GM12878 (cell line): Measurements from ENCODE around the gene ERBB3. TPM values are rescaled to one million over a fixed set of nuclear protein-coding genes. Genes with fewer than 3 reads are reported as not detected.

Source experiments
- ATAC-seq: fragments of 200-7000 bp; cut with Tn5 transposase; 3 replicates; pipeline ENCODE4 v1.9.1; 2020; ENCODE audit warnings: mild to moderate bottlenecking, moderate library complexity
- BruUV-seq: library from RNA; stranded (reverse); fragments of 400-500 nt; replicated peaks from 2 replicates; lab custom pipeline; 2021; lab: Mats Ljungman, UMichigan
- CTCF ChIA-PET: fragments of 300-600 bp; sonication (Branson Sonifier 250); formaldehyde crosslinking; extraction: SDS; loops from one replicate; lab custom pipeline; 2021; ENCODE audit warnings: inconsistent platforms; lab: Yijun Ruan, JAX
- POLR2A ChIA-PET: fragments of 350-600 bp; formaldehyde crosslinking; extraction: SDS; loops from one replicate; lab custom pipeline; 2021; ENCODE audit warnings: inconsistent platforms; lab: Charles Lee
- RAD21 ChIA-PET: fragments of 300-600 bp; sonication (Branson Sonifier 250); formaldehyde crosslinking; loops from one replicate; lab custom pipeline; 2023; ENCODE audit warnings: antibody characterized with exemption; ENCODE audit not compliant: unreplicated experiment; lab: Charles Lee
- SMC1A ChIA-PET: fragments of 300-600 bp; sonication (Branson Sonifier 250); formaldehyde crosslinking; loops from one replicate; lab custom pipeline; 2023; ENCODE audit not compliant: unreplicated experiment, uncharacterized antibody; lab: Charles Lee
- DNase-seq: peaks from one replicate; pipeline ENCODE4 v3.0.0-alpha.2; 2011; ENCODE audit warnings: low read depth, low spot score
- FAIRE-seq: peaks from 3 replicates; lab custom pipeline; 2011; peaks lifted over from hg19 to GRCh38; lab: Jason Lieb, UNC
- H2AFZ ChIP-seq: 2 replicates; pipeline ENCODE4 v1.6.0; 2011; ENCODE audit warnings: low read depth, low read length, control low read depth; ENCODE audit not compliant: control insufficient read depth
- H3K27ac ChIP-seq: 2 replicates; pipeline ENCODE4 v1.5.1; 2011; ENCODE audit warnings: control low read depth; ENCODE audit not compliant: control insufficient read depth, insufficient read depth
- H3K27me3 ChIP-seq, 2 experiments: replicated peaks in 1 of 2; 2 replicates each; pipeline versions ENCODE4 v1.6.0 to v1.6.1; 2011; ENCODE audit warnings: low read length in 1 of 2; ENCODE audit not compliant: control insufficient read depth in 2 of 2, insufficient read depth in 2 of 2
- H3K36me3 ChIP-seq, 2 experiments: 2 replicates each; pipeline ENCODE4 v1.5.1; 2011; ENCODE audit warnings: low read length in 1 of 2; ENCODE audit not compliant: control insufficient read depth in 2 of 2, insufficient read depth in 2 of 2
- H3K4me1 ChIP-seq: 2 replicates; pipeline ENCODE4 v1.6.1; 2011; ENCODE audit warnings: mild to moderate bottlenecking, low read length, moderate library complexity, mixed read lengths; ENCODE audit not compliant: control insufficient read depth, insufficient read depth
- H3K4me2 ChIP-seq: 2 replicates; pipeline ENCODE4 v1.6.0; 2011; ENCODE audit warnings: control low read depth; ENCODE audit not compliant: control insufficient read depth, insufficient read depth
- H3K4me3 ChIP-seq: fragments of 200-600 bp; sonication (generic); 2 replicates; pipeline ENCODE4 v1.5.1; 2016
- H3K79me2 ChIP-seq: 2 replicates; pipeline ENCODE4 v1.6.0; 2011; ENCODE audit warnings: low read length; ENCODE audit not compliant: control insufficient read depth, insufficient read depth
- H3K9ac ChIP-seq: 2 replicates; pipeline ENCODE4 v1.8.0; 2011; ENCODE audit warnings: low read length, control low read depth, mixed read lengths; ENCODE audit not compliant: control insufficient read depth, insufficient read depth
- H3K9me3 ChIP-seq: replicated peaks from 3 replicates; pipeline ENCODE4 v1.5.1; 2011; ENCODE audit warnings: mild to moderate bottlenecking, low read length; ENCODE audit not compliant: control insufficient read depth, insufficient read depth
- H4K20me1 ChIP-seq: 2 replicates; pipeline ENCODE4 v1.6.0; 2011; ENCODE audit not compliant: control insufficient read depth, insufficient read depth
- CBX5 ChIP-seq: sonication (generic); IDR thresholded peaks from 2 replicates; pipeline ENCODE4 v1.6.1; 2016; ENCODE audit warnings: low read depth, moderate library complexity, mild to moderate bottlenecking, inconsistent platforms
- CHD2 ChIP-seq: IDR thresholded peaks from 2 replicates; pipeline ENCODE4 v1.6.1; 2011; ENCODE audit warnings: low read depth, low read length, improper control_type of control experiment, borderline replicate concordance
- DPF2 ChIP-seq: fragments of 450-650 bp; IDR thresholded peaks from 2 replicates; pipeline ENCODE4 v1.6.1; 2017; ENCODE audit warnings: mild to moderate bottlenecking
- HDAC6 ChIP-seq: fragments of 200-600 bp; sonication (generic); IDR thresholded peaks from one replicate; pipeline ENCODE4 v1.8.0; 2017; ENCODE audit warnings: antibody characterized with exemption; ENCODE audit not compliant: unreplicated experiment
- NR2C1 ChIP-seq: fragments of 450-650 bp; IDR thresholded peaks from 2 replicates; pipeline ENCODE4 v1.6.1; 2017; ENCODE audit warnings: antibody characterized with exemption, mild to moderate bottlenecking, moderate library complexity
- PBX3 ChIP-seq: IDR thresholded peaks from 2 replicates; pipeline ENCODE4 v1.6.1; 2011; ENCODE audit warnings: mild to moderate bottlenecking, low read depth, low read length, moderate library complexity; ENCODE audit not compliant: insufficient replicate concordance
- PRDM15 ChIP-seq: fragments of 450-650 bp; formaldehyde crosslinking; IDR thresholded peaks from 2 replicates; pipeline ENCODE4 v1.4.0; 2020; ENCODE audit warnings: mild to moderate bottlenecking, moderate library complexity
- RAD21 ChIP-seq: IDR thresholded peaks from 2 replicates; pipeline ENCODE4 v1.6.1; 2011; ENCODE audit warnings: mild to moderate bottlenecking, low read depth, low read length, moderate library complexity; ENCODE audit not compliant: insufficient read depth
- RBBP5 ChIP-seq: fragments of 200-600 bp; sonication (generic); conservative IDR thresholded peaks from 2 replicates; pipeline ENCODE4 v1.6.1; 2016
- STAT3 ChIP-seq: IDR thresholded peaks from 2 replicates; pipeline ENCODE4 v1.6.1; 2011; ENCODE audit warnings: low read depth, low read length, improper control_type of control experiment
- TAF1 ChIP-seq: IDR thresholded peaks from 2 replicates; pipeline ENCODE4 v1.6.1; 2011; ENCODE audit warnings: mild to moderate bottlenecking, low read depth, low read length, borderline replicate concordance
- ZNF24 ChIP-seq: fragments of 450-650 bp; IDR thresholded peaks from 2 replicates; pipeline ENCODE4 v1.6.1; 2017; ENCODE audit warnings: antibody characterized with exemption, mild to moderate bottlenecking
- WGBS: methylation state at CpG from one replicate; pipeline ENCODE4 v1.1.6; 2016; ENCODE audit warnings: low lambda C conversion rate; ENCODE audit not compliant: insufficient replicate concordance, insufficient coverage; ENCODE audit errors: missing lambda C conversion rate; 5-methylcytosine and 5-hydroxymethylcytosine counted together
- in situ Hi-C: fragments of 300-500 bp; cut with MboI; formaldehyde crosslinking; loops from 9 replicates; pipeline ENCODE4 v1.14.3; 2018; ENCODE audit warnings: mixed read lengths
- intact Hi-C: fragments of 100-400 bp; cut with micrococcal nuclease; formaldehyde crosslinking; loops from one replicate; pipeline ENCODE4 v1.14.2; 2022; ENCODE audit not compliant: unreplicated experiment
- polyA plus RNA-seq, 11 experiments: library from polyadenylated mRNA; depleted of rRNA in 4 of 11; unstranded in 6 of 11; stranded (reverse) in 5 of 11; fragments of >200 nt; fragmentation: Nextera tagmentation in 4 of 11; fragmentation: Illumina TruSeq in 1 of 11; extraction: Ambion mirVana in 4 of 11; extraction: Trizol in 1 of 11; gene quantifications; 1 replicate in 1 of 11; 2 replicates in 10 of 11; pipeline versions ENCODE4 v1.2.1 to v1.2.3, GENCODE V29; 2011 to 2016; ENCODE audit warnings: inconsistent platforms in 2 of 11, missing spikeins in 2 of 11, low read depth in 1 of 11
- total RNA-seq, 4 experiments: library from RNA; depleted of rRNA in 3 of 4; stranded (reverse); fragments of >200 nt in 3 of 4; fragmentation: Illumina TruSeq in 1 of 4; extraction: Trizol in 1 of 4; gene quantifications; 2 replicates each; pipeline versions ENCODE4 v1.2.1 to v1.2.3, GENCODE V29; 2013 to 2021
- TF ChIP-seq, protein P1 (sequence below): fragments of 450-650 bp; IDR thresholded peaks from 2 replicates; pipeline ENCODE4 v1.6.1; 2017; ENCODE audit warnings: mild to moderate bottlenecking, moderate library complexity
- TF ChIP-seq, protein P2 (sequence below): fragments of 450-650 bp; IDR thresholded peaks from 2 replicates; pipeline ENCODE4 v1.6.1; 2018; ENCODE audit warnings: borderline replicate concordance, mild to moderate bottlenecking; ENCODE audit not compliant: partially characterized antibody

Gene ERBB3
- total and polyA plus RNA-seq, 10 of the 15 experiments (the other 5 are each of a cell fraction or from before 2014, with no cell fraction given) = 0.03 to 0.72 (median 0.04) TPM; not detected in 5

- intact Hi-C loops (no loop called here), in situ Hi-C loops (no loop called here)
- H3K9ac ChIP-seq = no peak overlapping the region
- H3K36me3 ChIP-seq = no peaks in the 10 kb centered on the region
- WGBS = 48% methylated on average over 6 of the region's 6 CpGs
- RAD21 ChIA-PET = no interaction called here
- H3K79me2 ChIP-seq = no peaks in the 10 kb centered on the region
- ATAC-seq = no peak
- no peak overlapping the region for H3K4me2 ChIP-seq
- H3K4me3 ChIP-seq = no peak overlapping the region
- no peak for FAIRE-seq
- H3K4me1 ChIP-seq = no peaks in the 10 kb centered on the region
- H4K20me1 ChIP-seq = no peaks in the 10 kb centered on the region
- no peak overlapping the region for H3K27ac ChIP-seq
- no peak overlapping the region for H2AFZ ChIP-seq
- H3K9me3 ChIP-seq = no peaks in the 10 kb centered on the region
- POLR2A ChIA-PET = no interaction called here
- BruUV-seq = no TSS peak
- peaks cover 0 to 2% of the 10 kb centered on the region in 2 experiments; a peak in 1 of 4 replicates for H3K27me3 ChIP-seq
- SMC1A ChIA-PET = no interaction called here
- CTCF ChIA-PET = no interaction called here
- DNase-seq = no peak
- TF ChIP-seq TAF1 (no peak), PBX3 (no peak), RAD21 (no peak), HDAC6 (no peak), CHD2 (no peak), CBX5 (no peak), PRDM15 (CRISPR knock-in tag) (no peak), NR2C1 (no peak), DPF2 (no peak), RBBP5 (no peak), STAT3 (no peak), ZNF24 (no peak)
- TF ChIP-seq, protein P1, sequence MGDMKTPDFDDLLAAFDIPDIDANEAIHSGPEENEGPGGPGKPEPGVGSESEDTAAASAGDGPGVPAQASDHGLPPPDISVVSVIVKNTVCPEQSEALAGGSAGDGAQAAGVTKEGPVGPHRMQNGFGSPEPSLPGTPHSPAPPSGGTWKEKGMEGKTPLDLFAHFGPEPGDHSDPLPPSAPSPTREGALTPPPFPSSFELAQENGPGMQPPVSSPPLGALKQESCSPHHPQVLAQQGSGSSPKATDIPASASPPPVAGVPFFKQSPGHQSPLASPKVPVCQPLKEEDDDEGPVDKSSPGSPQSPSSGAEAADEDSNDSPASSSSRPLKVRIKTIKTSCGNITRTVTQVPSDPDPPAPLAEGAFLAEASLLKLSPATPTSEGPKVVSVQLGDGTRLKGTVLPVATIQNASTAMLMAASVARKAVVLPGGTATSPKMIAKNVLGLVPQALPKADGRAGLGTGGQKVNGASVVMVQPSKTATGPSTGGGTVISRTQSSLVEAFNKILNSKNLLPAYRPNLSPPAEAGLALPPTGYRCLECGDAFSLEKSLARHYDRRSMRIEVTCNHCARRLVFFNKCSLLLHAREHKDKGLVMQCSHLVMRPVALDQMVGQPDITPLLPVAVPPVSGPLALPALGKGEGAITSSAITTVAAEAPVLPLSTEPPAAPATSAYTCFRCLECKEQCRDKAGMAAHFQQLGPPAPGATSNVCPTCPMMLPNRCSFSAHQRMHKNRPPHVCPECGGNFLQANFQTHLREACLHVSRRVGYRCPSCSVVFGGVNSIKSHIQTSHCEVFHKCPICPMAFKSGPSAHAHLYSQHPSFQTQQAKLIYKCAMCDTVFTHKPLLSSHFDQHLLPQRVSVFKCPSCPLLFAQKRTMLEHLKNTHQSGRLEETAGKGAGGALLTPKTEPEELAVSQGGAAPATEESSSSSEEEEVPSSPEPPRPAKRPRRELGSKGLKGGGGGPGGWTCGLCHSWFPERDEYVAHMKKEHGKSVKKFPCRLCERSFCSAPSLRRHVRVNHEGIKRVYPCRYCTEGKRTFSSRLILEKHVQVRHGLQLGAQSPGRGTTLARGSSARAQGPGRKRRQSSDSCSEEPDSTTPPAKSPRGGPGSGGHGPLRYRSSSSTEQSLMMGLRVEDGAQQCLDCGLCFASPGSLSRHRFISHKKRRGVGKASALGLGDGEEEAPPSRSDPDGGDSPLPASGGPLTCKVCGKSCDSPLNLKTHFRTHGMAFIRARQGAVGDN = no peak
- TF ChIP-seq, protein P2, sequence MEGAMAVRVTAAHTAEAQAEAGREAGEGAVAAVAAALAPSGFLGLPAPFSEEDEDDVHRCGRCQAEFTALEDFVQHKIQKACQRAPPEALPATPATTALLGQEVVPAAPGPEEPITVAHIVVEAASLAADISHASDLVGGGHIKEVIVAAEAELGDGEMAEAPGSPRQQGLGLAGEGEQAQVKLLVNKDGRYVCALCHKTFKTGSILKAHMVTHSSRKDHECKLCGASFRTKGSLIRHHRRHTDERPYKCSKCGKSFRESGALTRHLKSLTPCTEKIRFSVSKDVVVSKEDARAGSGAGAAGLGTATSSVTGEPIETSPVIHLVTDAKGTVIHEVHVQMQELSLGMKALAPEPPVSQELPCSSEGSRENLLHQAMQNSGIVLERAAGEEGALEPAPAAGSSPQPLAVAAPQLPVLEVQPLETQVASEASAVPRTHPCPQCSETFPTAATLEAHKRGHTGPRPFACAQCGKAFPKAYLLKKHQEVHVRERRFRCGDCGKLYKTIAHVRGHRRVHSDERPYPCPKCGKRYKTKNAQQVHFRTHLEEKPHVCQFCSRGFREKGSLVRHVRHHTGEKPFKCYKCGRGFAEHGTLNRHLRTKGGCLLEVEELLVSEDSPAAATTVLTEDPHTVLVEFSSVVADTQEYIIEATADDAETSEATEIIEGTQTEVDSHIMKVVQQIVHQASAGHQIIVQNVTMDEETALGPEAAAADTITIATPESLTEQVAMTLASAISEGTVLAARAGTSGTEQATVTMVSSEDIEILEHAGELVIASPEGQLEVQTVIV = no peak
Measured at GRCh38 chr12:56087220-56087619, 7.3 kb downstream of the ERBB3 start.
